Activated T-helper 1 cell treated with anti-CD3 and anti-CD28 coated beads, Interleukin-2, amount 50 U/mL, for 16 hours (primary cell): ENCODE data around the gene RCL1.

ENCODE experiments used
- DNase-seq, 2 donors: peaks; one replicate each; pipeline ENCODE4 v3.0.0-alpha.2; 2020; ENCODE audit warnings: low read depth in 1 of 2, low spot score in 1 of 2

Gene RCL1

DNA sequence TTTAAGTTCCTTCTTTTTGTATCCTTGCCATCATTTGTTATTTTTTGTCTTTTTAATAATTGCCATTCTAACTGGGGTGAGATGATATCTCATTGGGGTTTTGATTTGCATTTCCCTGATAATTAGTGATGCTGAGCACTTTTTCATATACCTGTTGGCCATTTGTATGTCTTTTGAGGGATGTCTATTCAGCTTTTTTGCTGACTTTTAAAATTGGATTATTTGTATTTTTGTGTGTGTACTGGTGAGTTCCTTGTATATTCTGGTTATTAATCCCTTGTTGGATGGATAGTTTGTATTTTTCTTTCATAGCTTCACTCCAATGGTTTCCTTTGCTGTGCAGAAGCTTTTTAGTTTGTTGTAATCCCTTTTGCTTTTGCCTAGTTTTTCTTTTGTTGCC lies 19.1 kb downstream of the RCL1 start:
- DNase-seq = no peak

DNA sequence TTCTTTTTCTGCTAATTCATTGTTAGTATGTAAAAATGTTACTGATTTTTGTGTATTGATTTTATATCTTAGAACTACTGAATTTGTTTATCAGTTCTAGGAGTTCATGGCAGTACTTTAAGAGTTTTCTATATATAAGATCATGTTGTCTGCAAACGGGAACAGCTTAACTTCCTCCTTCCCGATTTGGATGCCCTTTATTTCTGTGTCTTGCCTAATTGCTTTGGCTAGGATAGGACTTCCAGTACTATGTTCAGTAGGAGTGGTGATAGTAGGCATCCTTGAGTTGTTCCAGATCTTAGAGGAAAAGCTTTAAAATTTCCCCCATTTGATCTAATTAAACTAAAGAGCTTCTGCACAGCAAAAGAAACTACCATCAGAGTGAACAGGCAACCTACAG lies 20.1 kb downstream of the RCL1 start:
- DNase-seq = no peak

DNA sequence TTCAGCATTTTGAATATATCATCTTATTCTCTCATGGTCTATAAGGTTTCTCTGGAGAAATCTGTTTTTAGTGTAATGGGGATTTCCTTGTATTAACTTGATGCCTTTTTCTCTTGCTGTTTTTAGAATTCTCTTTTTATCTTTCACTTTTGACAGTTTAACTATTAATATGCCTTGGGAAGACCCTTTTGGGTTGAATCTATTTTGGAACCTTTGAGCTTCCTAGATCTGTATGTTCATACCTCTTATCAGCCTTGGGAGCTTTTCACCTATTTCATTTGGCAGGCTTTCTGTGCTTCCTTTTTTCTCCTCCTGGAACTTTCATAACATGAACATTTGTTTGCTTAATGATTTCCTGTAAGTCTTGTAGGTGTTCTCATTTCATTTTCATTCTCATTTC lies 22.2 kb downstream of the RCL1 start:
- no peak for DNase-seq

- DNase-seq = no peak
Measured at GRCh38 chr9:4815381-4815956, 22.7 kb downstream of the RCL1 start.

DNA sequence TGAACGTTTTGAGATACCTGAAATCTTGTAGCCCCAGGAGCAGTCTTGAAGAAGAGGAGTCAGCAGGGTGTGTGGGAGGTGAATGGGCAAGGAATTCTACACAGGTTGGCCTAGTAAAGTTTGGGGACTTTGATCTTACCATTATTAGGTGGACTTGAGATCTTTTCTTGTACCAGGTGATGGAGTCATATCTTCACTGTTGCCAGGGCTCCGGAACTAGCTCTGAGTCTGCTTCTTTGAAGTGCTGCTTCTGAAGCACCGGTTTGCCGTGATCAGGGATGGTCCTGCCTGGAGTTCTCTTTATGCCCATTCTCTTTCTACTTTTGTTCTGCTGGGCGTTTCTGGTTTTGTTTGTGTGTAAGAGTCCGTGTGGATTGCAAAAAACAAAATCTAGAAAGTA lies 27.4 kb downstream of the RCL1 start:
- no peak for DNase-seq

DNA sequence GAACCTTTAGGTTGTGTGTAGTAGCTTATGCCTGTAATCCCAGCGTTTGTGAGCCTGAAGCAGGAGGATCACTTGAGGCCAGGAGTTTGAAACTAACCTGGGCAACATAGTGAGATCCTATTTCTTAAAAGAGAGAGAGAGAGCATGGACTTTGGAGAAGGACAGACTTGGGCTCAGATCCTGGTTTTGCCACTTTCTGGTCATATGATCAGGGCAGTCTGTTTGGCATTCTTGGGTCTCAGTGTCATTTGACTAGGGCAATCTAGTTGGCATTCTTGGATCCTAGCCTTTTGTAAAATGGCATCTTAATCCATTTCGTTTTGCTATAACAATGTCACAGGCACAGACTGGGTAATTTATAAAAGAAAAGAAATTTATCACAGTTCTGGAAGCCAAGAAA lies 28.4 kb downstream of the RCL1 start:
- no peak for DNase-seq

GRCh38 chr9:4822057-4822456 lies 29.3 kb downstream of the RCL1 start:
- DNase-seq = no peak

GRCh38 chr9:4826417-4827166 lies 33.8 kb downstream of the RCL1 start:
- DNase-seq = no peak

DNA sequence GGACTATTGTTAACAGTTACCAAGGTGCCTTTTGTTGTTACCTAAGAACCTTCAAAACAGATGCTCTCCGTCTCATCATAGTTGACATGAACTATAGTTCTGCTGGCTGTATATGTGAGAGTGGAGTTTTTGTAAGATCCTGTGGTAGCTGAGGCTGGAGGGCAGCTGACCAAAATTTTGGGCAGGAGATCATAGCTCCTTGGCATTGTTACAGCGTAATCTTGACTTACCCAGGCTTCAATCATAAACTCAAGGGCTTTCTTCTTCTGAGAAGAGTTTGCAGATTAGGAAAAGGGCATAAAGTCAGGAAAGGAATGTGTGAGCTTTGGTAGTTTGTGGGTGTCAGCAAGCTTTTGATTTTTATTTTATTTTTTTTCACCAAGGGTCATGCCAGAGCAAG lies 34.5 kb downstream of the RCL1 start:
- DNase-seq = no peak

GRCh38 chr9:4828761-4829160 lies 36.0 kb downstream of the RCL1 start:
- no peak for DNase-seq

DNA sequence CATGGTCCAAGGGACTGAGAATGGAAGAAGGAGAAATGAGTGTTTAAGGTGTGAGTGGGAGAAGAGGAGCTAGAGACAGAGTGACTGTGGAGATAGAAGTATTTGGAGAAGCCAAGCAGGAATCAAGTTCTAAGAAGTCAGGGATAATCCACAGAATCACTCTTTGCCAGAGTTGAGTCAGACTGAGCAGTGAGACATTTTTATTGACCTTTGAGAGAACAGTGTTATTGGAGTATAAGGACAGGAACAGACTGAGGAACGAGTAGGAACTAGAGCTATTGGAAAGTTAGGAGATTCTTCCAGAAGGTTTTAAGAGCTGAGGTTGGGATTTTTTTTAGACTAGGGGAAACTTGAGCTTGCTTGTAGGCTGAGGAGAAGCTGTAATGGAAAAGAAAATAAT lies 37.2 kb downstream of the RCL1 start:
- no peak for DNase-seq

- DNase-seq = no peak
Measured at GRCh38 chr9:4830699-4831098, 38.0 kb downstream of the RCL1 start.

DNA sequence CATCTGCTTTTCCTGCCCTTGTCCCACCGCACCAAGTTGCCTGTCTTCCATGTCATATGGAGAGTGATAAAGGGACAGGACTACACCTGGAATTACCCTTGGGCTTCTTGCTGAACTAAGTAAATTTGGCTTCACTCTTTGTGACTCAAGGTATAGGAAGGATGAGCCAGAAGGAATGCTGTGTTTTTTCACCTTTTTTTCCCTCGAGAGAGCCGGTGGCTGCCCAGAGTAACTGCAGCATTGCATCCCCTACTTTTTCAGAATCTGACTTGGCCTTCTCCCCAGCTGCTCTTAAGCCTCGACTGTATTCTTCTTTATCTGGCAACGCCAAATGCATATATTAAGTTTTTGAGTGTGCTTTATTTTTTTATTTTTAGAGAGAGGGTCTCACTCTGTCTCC lies 38.4 kb downstream of the RCL1 start:
- DNase-seq = no peak

GRCh38 chr9:4831944-4832343 lies 39.2 kb downstream of the RCL1 start:
- DNase-seq = no peak

DNA sequence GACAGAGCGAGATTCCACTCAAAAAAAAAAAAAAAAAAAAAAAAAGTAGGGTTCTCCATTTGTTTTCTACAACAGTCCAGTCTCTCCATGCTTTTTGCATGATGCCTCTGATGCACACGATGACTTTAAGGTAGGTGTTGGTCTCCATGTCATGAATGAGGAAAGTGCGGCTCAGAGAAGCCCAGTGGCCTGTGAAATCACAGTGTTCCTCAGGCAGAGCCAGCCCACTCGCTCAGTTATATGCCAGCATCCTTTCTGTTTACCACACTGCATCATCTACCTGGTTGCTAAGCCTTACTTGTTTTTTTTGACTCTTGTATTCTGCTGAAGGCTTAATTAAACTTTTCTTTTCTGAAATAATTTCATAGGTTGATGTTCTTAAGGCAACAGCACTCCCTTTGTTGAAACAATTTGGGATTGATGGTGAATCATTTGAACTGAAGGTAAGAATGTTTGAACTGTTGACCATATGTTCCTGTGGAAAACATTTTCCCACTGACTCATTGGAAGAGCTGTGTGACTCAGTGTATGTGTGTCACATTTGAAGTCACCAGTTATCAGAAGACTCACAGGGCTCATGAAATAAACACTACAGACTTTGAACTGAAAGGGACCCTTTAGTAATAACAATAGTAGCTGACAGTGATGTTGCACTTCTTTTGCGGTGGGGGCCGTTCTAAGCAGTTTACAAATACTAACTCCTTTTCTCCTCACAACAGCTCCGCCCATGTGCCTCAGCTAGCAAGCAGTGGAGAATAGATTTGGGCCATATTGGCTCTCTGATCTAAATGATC lies 40.2 kb downstream of the RCL1 start:
- no peak for DNase-seq

DNA sequence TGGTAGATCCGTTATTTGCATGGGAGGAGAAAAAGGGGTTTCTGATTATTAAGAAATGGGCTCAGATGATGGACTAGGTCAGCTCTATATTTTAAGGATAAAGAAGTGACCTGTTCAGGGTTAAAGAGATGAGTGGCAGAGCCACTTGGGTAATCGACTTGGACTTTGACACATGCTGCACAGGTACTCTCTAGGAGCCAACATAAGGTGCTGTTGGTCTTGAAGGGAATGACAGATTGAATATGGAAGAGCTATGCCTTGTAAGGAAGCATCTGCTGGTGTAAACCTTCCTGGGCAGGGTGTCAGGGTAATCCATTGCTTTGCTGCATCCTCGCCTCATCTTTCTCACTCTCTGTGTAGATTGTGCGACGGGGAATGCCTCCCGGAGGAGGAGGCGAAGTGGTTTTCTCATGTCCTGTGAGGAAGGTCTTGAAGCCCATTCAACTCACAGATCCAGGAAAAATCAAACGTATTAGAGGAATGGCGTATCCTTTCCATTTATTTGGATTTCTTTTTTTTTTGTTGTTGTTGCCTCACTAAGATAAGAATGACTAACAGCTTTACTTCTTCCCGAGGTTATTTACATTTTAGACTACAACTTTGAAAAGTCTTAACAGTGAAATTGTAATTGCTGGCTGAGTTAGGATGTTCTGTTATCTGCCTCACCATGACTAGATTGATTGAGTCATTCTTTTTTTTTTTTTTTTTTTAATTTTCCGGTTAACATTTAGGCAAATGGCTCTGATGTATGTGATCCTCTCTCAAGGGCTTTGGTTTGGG lies 41.2 kb downstream of the RCL1 start:
- no peak for DNase-seq

DNA sequence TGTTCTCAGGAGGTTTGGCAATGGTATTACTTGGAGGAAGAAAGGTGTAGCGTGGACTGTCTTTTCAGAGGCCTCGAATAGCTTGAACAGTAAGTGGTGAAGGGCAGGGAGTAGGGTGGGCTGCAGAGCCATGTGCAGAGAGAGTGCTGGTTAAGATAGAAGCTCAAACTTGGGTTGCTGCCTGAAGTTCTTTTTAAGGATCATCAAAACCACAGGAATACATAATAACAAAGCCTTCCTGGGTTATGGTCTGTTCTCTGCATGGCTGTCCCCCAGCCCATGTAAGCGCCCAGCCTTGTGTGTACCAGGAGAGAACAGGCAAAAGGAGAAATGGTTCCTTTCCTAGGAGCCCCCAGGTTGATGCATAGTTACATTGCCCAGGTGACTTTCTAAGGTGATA lies 43.9 kb downstream of the RCL1 start:
- DNase-seq = no peak

GRCh38 chr9:4837261-4838188 lies 44.8 kb downstream of the RCL1 start:
- DNase-seq = no peak

GRCh38 chr9:4838189-4838546 lies 45.4 kb downstream of the RCL1 start:
- no peak for DNase-seq

- no peak for DNase-seq
Measured at GRCh38 chr9:4839470-4839912, 46.7 kb downstream of the RCL1 start.

DNA sequence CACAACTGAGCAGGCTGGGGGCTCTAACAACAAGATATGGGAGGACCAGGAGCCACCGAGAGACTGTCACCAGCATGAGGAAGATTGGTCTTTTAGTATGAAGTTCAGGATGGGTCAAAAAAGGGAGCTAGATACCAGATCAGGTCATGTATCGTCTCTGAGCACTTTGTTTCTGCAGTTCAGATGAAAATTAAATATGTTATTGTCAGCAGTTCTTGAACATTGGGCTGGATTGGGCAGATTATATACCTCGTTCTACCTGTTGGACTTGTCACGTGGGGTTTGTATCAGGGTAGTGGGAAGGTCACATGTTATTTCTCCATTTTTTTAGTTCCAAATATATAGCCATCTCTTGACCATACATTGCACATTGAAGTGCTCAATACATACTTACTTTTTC lies 47.3 kb downstream of the RCL1 start:
- DNase-seq = no peak
